HEK293 (cell line): ENCODE data around the gene USP16.

Source experiments
- FEZF1 ChIP-seq: fragments of 450-650 bp; formaldehyde crosslinking; IDR thresholded peaks from 2 replicates; pipeline ENCODE4 v1.5.1; 2016; ENCODE audit warnings: missing biosample characterization, missing genetic modification characterization
- KLF1 ChIP-seq: fragments of 450-650 bp; formaldehyde crosslinking; IDR thresholded peaks from 2 replicates; pipeline ENCODE4 v1.5.1; 2016; ENCODE audit warnings: missing biosample characterization, missing genetic modification characterization
- MEIS1 ChIP-seq: sonication (generic); formaldehyde crosslinking; IDR thresholded peaks from 2 replicates; pipeline ENCODE4 v1.8.1; 2022; ENCODE audit warnings: missing genetic modification reagents, mild to moderate bottlenecking, borderline replicate concordance
- PRDM1 ChIP-seq: fragments of 450-650 bp; formaldehyde crosslinking; IDR thresholded peaks from 2 replicates; pipeline ENCODE4; 2016; ENCODE audit warnings: missing biosample characterization, missing genetic modification characterization
- TCF7L2 ChIP-seq: IDR thresholded peaks from 2 replicates; pipeline ENCODE4 v1.6.1; 2011; ENCODE audit warnings: low read depth, mild to moderate bottlenecking, inconsistent platforms, low read length, moderate library complexity, borderline replicate concordance
- ZFHX2 ChIP-seq: fragments of 450-650 bp; formaldehyde crosslinking; conservative IDR thresholded peaks from 2 replicates; pipeline ENCODE4 v1.5.1; 2016; ENCODE audit warnings: missing biosample characterization, missing genetic modification characterization
- ZFP3 ChIP-seq: fragments of 450-650 bp; formaldehyde crosslinking; IDR thresholded peaks from 2 replicates; pipeline ENCODE4 v1.5.1; 2016; ENCODE audit warnings: low read depth, missing biosample characterization, missing genetic modification characterization
- ZNF16 ChIP-seq: fragments of 450-650 bp; formaldehyde crosslinking; IDR thresholded peaks from 2 replicates; pipeline ENCODE4 v1.5.1; 2016; ENCODE audit warnings: low read depth, missing biosample characterization, missing genetic modification characterization
- ZNF175 ChIP-seq: fragments of 450-650 bp; formaldehyde crosslinking; IDR thresholded peaks from 2 replicates; pipeline ENCODE4 v1.5.1; 2016; ENCODE audit warnings: missing biosample characterization, missing genetic modification characterization
- ZNF341 ChIP-seq: fragments of 450-650 bp; formaldehyde crosslinking; IDR thresholded peaks from 2 replicates; pipeline ENCODE4; 2016; ENCODE audit warnings: low read depth, missing biosample characterization, missing genetic modification characterization
- ZNF366 ChIP-seq: fragments of 450-650 bp; formaldehyde crosslinking; conservative IDR thresholded peaks from 2 replicates; pipeline ENCODE4 v1.5.1; 2016; ENCODE audit warnings: missing biosample characterization, missing genetic modification characterization
- ZNF416 ChIP-seq: fragments of 450-650 bp; formaldehyde crosslinking; IDR thresholded peaks from 2 replicates; pipeline ENCODE4 v1.5.1; 2016; ENCODE audit warnings: missing biosample characterization, missing genetic modification characterization
- ZNF510 ChIP-seq: fragments of 450-650 bp; formaldehyde crosslinking; IDR thresholded peaks from 2 replicates; pipeline ENCODE4 v1.5.1; 2018; ENCODE audit warnings: mild to moderate bottlenecking, missing genetic modification characterization, missing biosample characterization; ENCODE audit not compliant: insufficient replicate concordance
- ZNF629 ChIP-seq: fragments of 450-650 bp; formaldehyde crosslinking; IDR thresholded peaks from 2 replicates; pipeline ENCODE4 v1.5.1; 2017; ENCODE audit warnings: missing biosample characterization, missing genetic modification characterization
- ZNF830 ChIP-seq: fragments of 450-650 bp; IDR thresholded peaks from 2 replicates; pipeline ENCODE4 v1.5.0; 2018; ENCODE audit warnings: missing biosample characterization, missing genetic modification characterization, low read depth, mild to moderate bottlenecking, moderate library complexity
- TF ChIP-seq, protein P1 (sequence below): fragments of 450-650 bp; formaldehyde crosslinking; IDR thresholded peaks from 2 replicates; pipeline ENCODE4 v1.5.1; 2017; ENCODE audit warnings: missing biosample characterization, missing genetic modification characterization
- TF ChIP-seq, protein P2 (sequence below): fragments of 450-650 bp; formaldehyde crosslinking; conservative IDR thresholded peaks from 2 replicates; pipeline ENCODE4 v1.5.1; 2016; ENCODE audit warnings: low read depth, missing biosample characterization, missing genetic modification characterization
- TF ChIP-seq, protein P3 (sequence below): fragments of 450-650 bp; formaldehyde crosslinking; IDR thresholded peaks from 2 replicates; pipeline ENCODE4 v1.5.1; 2017; ENCODE audit warnings: missing biosample characterization, missing genetic modification characterization
- TF ChIP-seq, protein P4 (sequence below): fragments of 450-650 bp; formaldehyde crosslinking; IDR thresholded peaks from 2 replicates; pipeline ENCODE4 v1.5.1; 2016; ENCODE audit warnings: missing biosample characterization, missing genetic modification characterization, low read depth
- TF ChIP-seq, protein P5 (sequence below): fragments of 450-650 bp; formaldehyde crosslinking; IDR thresholded peaks from 2 replicates; pipeline ENCODE4 v1.5.1; 2016; ENCODE audit warnings: missing biosample characterization, missing genetic modification characterization
- TF ChIP-seq, protein P6 (sequence below): fragments of 450-650 bp; IDR thresholded peaks from 2 replicates; pipeline ENCODE4 v1.5.1; 2018; ENCODE audit warnings: missing biosample characterization, missing genetic modification characterization
- TF ChIP-seq, protein P7 (sequence below): fragments of 450-650 bp; formaldehyde crosslinking; IDR thresholded peaks from 2 replicates; pipeline ENCODE4 v1.5.0; 2017; ENCODE audit warnings: missing biosample characterization, missing genetic modification characterization, borderline replicate concordance

USP16 gene

DNA sequence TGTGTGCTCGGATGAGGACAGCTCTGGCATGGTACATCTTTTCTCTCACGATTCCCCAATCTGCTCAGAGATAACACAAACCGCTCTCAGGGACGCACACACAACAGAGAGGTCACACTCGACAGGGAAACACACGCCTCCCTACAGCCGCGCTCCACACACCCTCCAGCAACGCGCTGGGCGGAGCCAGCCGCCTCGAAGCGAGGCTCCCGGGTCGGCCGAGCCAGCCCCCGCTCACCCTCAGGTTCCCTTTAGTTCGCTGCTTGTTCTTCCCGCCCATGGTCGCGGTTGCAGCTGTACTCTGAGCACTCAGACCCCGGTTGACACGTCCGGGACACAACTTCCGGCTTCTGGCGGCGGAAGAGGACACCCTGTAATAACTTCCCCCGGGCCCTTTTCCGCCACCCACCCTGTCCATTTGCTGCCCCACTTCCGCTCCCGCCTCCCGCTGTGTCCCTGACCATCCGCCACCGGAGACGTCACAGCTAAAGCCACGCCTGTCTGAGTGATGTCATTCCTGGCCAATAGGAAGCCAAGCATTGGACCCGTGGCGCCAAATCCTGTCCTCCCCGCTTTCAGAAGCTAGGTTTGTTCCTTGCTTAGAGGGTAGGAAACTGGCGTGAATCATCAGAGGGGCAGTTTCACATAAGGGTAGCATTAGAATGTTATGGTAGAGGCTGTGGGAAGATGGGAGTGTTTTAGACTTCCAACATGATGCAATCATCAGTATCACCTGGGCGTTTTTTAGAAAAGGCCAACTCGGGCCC is 31.8 kb upstream of the USP16 start, which contains the start of gene LTN1 (continued):
- TF ChIP-seq FEZF1 (tag by site-specific recombination) (peak; percentile 68), ZNF175 (tag by site-specific recombination) (no peak), MEIS1 (CRISPR knock-in tag) (no peak), ZFP3 (no peak), KLF1 (tag by site-specific recombination) (peak; percentile 50), TCF7L2 (no peak), ZNF830 (tag by site-specific recombination) (no peak), PRDM1 (tag by site-specific recombination) (no peak; the same call in 1 of the 2 replicates), ZNF341 (peak; percentile 77), ZFHX2 (tag by site-specific recombination) (peak; percentile 86), ZNF366 (tag by site-specific recombination) (peak; percentile 99), ZNF16 (tag by site-specific recombination) (no peak), ZNF416 (tag by site-specific recombination) (no peak), ZNF510 (tag by site-specific recombination) (no peak), ZNF629 (tag by site-specific recombination) (peak; percentile 99)
- TF ChIP-seq, protein P1, sequence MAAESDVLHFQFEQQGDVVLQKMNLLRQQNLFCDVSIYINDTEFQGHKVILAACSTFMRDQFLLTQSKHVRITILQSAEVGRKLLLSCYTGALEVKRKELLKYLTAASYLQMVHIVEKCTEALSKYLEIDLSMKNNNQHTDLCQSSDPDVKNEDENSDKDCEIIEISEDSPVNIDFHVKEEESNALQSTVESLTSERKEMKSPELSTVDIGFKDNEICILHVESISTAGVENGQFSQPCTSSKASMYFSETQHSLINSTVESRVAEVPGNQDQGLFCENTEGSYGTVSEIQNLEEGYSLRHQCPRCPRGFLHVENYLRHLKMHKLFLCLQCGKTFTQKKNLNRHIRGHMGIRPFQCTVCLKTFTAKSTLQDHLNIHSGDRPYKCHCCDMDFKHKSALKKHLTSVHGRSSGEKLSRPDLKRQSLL (tag by site-specific recombination), result 0 out of 2 replicates have a peak, but pooled peaks have one; percentile 12
- TF ChIP-seq, protein P2, sequence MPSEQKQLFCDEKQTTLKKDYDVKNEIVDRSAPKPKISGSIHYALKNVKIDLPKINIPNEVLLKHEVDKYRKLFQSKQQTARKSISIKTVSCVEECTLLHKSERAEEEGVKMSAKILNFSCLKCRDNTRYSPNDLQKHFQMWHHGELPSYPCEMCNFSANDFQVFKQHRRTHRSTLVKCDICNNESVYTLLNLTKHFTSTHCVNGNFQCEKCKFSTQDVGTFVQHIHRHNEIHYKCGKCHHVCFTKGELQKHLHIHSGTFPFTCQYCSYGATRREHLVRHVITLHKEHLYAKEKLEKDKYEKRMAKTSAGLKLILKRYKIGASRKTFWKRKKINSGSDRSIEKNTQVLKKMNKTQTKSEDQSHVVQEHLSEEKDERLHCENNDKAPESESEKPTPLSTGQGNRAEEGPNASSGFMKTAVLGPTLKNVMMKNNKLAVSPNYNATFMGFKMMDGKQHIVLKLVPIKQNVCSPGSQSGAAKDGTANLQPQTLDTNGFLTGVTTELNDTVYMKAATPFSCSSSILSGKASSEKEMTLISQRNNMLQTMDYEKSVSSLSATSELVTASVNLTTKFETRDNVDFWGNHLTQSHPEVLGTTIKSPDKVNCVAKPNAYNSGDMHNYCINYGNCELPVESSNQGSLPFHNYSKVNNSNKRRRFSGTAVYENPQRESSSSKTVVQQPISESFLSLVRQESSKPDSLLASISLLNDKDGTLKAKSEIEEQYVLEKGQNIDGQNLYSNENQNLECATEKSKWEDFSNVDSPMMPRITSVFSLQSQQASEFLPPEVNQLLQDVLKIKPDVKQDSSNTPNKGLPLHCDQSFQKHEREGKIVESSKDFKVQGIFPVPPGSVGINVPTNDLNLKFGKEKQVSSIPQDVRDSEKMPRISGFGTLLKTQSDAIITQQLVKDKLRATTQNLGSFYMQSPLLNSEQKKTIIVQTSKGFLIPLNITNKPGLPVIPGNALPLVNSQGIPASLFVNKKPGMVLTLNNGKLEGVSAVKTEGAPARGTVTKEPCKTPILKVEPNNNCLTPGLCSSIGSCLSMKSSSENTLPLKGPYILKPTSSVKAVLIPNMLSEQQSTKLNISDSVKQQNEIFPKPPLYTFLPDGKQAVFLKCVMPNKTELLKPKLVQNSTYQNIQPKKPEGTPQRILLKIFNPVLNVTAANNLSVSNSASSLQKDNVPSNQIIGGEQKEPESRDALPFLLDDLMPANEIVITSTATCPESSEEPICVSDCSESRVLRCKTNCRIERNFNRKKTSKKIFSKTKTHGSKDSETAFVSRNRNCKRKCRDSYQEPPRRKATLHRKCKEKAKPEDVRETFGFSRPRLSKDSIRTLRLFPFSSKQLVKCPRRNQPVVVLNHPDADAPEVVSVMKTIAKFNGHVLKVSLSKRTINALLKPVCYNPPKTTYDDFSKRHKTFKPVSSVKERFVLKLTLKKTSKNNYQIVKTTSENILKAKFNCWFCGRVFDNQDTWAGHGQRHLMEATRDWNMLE (tag by site-specific recombination), result peak; percentile 99
- TF ChIP-seq, protein P3, sequence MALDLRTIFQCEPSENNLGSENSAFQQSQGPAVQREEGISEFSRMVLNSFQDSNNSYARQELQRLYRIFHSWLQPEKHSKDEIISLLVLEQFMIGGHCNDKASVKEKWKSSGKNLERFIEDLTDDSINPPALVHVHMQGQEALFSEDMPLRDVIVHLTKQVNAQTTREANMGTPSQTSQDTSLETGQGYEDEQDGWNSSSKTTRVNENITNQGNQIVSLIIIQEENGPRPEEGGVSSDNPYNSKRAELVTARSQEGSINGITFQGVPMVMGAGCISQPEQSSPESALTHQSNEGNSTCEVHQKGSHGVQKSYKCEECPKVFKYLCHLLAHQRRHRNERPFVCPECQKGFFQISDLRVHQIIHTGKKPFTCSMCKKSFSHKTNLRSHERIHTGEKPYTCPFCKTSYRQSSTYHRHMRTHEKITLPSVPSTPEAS, result peak; percentile 46; the same call in 1 of the 2 replicates
- TF ChIP-seq, protein P4, sequence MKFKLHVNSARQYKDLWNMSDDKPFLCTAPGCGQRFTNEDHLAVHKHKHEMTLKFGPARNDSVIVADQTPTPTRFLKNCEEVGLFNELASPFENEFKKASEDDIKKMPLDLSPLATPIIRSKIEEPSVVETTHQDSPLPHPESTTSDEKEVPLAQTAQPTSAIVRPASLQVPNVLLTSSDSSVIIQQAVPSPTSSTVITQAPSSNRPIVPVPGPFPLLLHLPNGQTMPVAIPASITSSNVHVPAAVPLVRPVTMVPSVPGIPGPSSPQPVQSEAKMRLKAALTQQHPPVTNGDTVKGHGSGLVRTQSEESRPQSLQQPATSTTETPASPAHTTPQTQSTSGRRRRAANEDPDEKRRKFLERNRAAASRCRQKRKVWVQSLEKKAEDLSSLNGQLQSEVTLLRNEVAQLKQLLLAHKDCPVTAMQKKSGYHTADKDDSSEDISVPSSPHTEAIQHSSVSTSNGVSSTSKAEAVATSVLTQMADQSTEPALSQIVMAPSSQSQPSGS (tag by site-specific recombination), result peak; percentile 100
- TF ChIP-seq, protein P5, sequence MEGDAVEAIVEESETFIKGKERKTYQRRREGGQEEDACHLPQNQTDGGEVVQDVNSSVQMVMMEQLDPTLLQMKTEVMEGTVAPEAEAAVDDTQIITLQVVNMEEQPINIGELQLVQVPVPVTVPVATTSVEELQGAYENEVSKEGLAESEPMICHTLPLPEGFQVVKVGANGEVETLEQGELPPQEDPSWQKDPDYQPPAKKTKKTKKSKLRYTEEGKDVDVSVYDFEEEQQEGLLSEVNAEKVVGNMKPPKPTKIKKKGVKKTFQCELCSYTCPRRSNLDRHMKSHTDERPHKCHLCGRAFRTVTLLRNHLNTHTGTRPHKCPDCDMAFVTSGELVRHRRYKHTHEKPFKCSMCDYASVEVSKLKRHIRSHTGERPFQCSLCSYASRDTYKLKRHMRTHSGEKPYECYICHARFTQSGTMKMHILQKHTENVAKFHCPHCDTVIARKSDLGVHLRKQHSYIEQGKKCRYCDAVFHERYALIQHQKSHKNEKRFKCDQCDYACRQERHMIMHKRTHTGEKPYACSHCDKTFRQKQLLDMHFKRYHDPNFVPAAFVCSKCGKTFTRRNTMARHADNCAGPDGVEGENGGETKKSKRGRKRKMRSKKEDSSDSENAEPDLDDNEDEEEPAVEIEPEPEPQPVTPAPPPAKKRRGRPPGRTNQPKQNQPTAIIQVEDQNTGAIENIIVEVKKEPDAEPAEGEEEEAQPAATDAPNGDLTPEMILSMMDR (tag by site-specific recombination), result no peak
- TF ChIP-seq, protein P6, sequence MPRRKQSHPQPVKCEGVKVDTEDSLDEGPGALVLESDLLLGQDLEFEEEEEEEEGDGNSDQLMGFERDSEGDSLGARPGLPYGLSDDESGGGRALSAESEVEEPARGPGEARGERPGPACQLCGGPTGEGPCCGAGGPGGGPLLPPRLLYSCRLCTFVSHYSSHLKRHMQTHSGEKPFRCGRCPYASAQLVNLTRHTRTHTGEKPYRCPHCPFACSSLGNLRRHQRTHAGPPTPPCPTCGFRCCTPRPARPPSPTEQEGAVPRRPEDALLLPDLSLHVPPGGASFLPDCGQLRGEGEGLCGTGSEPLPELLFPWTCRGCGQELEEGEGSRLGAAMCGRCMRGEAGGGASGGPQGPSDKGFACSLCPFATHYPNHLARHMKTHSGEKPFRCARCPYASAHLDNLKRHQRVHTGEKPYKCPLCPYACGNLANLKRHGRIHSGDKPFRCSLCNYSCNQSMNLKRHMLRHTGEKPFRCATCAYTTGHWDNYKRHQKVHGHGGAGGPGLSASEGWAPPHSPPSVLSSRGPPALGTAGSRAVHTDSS (tag by site-specific recombination), result no peak
- TF ChIP-seq, protein P7, sequence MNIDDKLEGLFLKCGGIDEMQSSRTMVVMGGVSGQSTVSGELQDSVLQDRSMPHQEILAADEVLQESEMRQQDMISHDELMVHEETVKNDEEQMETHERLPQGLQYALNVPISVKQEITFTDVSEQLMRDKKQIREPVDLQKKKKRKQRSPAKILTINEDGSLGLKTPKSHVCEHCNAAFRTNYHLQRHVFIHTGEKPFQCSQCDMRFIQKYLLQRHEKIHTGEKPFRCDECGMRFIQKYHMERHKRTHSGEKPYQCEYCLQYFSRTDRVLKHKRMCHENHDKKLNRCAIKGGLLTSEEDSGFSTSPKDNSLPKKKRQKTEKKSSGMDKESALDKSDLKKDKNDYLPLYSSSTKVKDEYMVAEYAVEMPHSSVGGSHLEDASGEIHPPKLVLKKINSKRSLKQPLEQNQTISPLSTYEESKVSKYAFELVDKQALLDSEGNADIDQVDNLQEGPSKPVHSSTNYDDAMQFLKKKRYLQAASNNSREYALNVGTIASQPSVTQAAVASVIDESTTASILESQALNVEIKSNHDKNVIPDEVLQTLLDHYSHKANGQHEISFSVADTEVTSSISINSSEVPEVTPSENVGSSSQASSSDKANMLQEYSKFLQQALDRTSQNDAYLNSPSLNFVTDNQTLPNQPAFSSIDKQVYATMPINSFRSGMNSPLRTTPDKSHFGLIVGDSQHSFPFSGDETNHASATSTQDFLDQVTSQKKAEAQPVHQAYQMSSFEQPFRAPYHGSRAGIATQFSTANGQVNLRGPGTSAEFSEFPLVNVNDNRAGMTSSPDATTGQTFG (tag by site-specific recombination), result no peak
